Measurements from ENCODE around the gene SSTR3.
A peak's percentile ranks its signal among the peaks of the same experiment; 100 is the strongest.

SSTR3 gene

GRCh38 chr22:37218399-37218770 lies 6.1 kb upstream of the SSTR3 start:
- Histone ChIP-seq H3K14ac (ENCODE audit: low read length) (no peak overlapping the region), H4K12ac (ENCODE audit: low read depth, low read length) (no peak overlapping the region), H3K9me3 (ENCODE audit: insufficient read depth, low read depth, low read length) (peaks cover 5% of the 10 kb centered on the region), H2BK5ac (ENCODE audit: low read depth, low read length, poor library complexity) (no peak overlapping the region), H3K9ac (ENCODE audit: low read length) (peak overlapping the region; percentile 13), H3K36me3 (ENCODE audit: control insufficient read depth in 1 of 2, insufficient read depth in 2 of 2, low read length in 2 of 2) (no peaks in the 10 kb centered on the region), H3K79me1 (ENCODE audit: low read length) (no peaks in the 10 kb centered on the region), H3K4ac (ENCODE audit: low read depth, low read length) (no peak overlapping the region), H3K27me3 (ENCODE audit: insufficient read depth, low read length) (no peaks in the 10 kb centered on the region), H3K4me3 (ENCODE audit: low read depth, low read length) (no peak overlapping the region), H4K91ac (ENCODE audit: low read depth, low read length) (no peak overlapping the region), H3K4me2 (ENCODE audit: low read length) (no peak overlapping the region), H2BK12ac (ENCODE audit: low read length) (no peak overlapping the region), H3K4me1 (ENCODE audit: control insufficient read depth in 1 of 2, insufficient read depth in 2 of 2, low read length in 2 of 2) (no peaks in the 10 kb centered on the region), H4K8ac (ENCODE audit: low read depth, low read length) (no peak overlapping the region), H3K18ac (ENCODE audit: low read length) (no peak overlapping the region), H2AFZ (ENCODE audit: insufficient read depth, low read length, poor library complexity) (no peak overlapping the region), H3K27ac (ENCODE audit: low read depth, low read length) (no peak overlapping the region), H2AK5ac (ENCODE audit: low read length) (no peak overlapping the region), H2BK120ac (ENCODE audit: insufficient read depth, low read length, poor library complexity) (no peak overlapping the region), H3K23ac (ENCODE audit: low read length) (no peak overlapping the region), H3K79me2 (ENCODE audit: control insufficient read depth, insufficient read depth, low read length, poor library complexity) (no peaks in the 10 kb centered on the region)
- DNase-seq = no peak
- no CpG with 5 or more reads among the region's 6 CpGs for WGBS (ENCODE audit: extremely low coverage, insufficient coverage, insufficient read length)

- H2AK5ac ChIP-seq (ENCODE audit: low read length) = no peak overlapping the region
- no peak overlapping the region for H3K4ac ChIP-seq (ENCODE audit: low read depth, low read length)
- no peak overlapping the region for H4K91ac ChIP-seq (ENCODE audit: low read depth, low read length)
- no peak overlapping the region for H2BK12ac ChIP-seq (ENCODE audit: low read length)
- no peak overlapping the region for H2BK5ac ChIP-seq (ENCODE audit: low read depth, low read length, poor library complexity)
- no peaks in the 10 kb centered on the region for H3K4me1 ChIP-seq (ENCODE audit: control insufficient read depth in 1 of 2, insufficient read depth in 2 of 2, low read length in 2 of 2)
- no peak overlapping the region for H4K12ac ChIP-seq (ENCODE audit: low read depth, low read length)
- H2AFZ ChIP-seq (ENCODE audit: insufficient read depth, low read length, poor library complexity) = no peak overlapping the region
- WGBS (ENCODE audit: extremely low coverage, insufficient coverage, insufficient read length) = no CpG with 5 or more reads among the region's 9 CpGs
- no peaks in the 10 kb centered on the region for H3K36me3 ChIP-seq (ENCODE audit: control insufficient read depth in 1 of 2, insufficient read depth in 2 of 2, low read length in 2 of 2)
- no peak overlapping the region for H3K18ac ChIP-seq (ENCODE audit: low read length)
- H3K23ac ChIP-seq (ENCODE audit: low read length) = no peak overlapping the region
- peaks cover 4% of the 10 kb centered on the region for H3K9me3 ChIP-seq (ENCODE audit: insufficient read depth, low read depth, low read length)
- H3K9ac ChIP-seq (ENCODE audit: low read length) = no peak overlapping the region
- H3K4me3 ChIP-seq (ENCODE audit: low read depth, low read length) = no peak overlapping the region
- H3K4me2 ChIP-seq (ENCODE audit: low read length) = no peak overlapping the region
- H3K27me3 ChIP-seq (ENCODE audit: insufficient read depth, low read length) = no peaks in the 10 kb centered on the region
- H4K8ac ChIP-seq (ENCODE audit: low read depth, low read length) = no peak overlapping the region
- H3K27ac ChIP-seq (ENCODE audit: low read depth, low read length) = no peak overlapping the region
- DNase-seq = no peak
- no peaks in the 10 kb centered on the region for H3K79me2 ChIP-seq (ENCODE audit: control insufficient read depth, insufficient read depth, low read length, poor library complexity)
- no peak overlapping the region for H2BK120ac ChIP-seq (ENCODE audit: insufficient read depth, low read length, poor library complexity)
- H3K14ac ChIP-seq (ENCODE audit: low read length) = no peak overlapping the region
- H3K79me1 ChIP-seq (ENCODE audit: low read length) = no peaks in the 10 kb centered on the region
These were observed 3.6 kb upstream of the SSTR3 start for GRCh38 chr22:37215890-37216289.

DNA sequence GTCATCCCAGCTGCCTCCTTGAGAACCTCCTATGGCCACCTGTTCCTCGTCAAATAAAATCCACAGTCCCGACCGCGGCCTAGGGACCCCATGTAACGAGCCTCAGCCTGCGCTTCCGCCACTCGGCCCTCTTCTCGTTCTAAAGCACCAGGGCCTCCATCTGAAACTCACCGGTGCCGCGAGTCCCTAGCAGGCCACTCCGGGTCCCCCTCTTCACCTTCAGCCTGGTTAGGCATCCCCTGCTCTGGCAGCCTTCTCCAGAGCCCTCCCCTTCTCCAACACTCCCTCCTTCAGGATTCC lies 2.4 kb upstream of the SSTR3 start:
- Histone ChIP-seq H4K91ac (ENCODE audit: low read depth, low read length) (no peak overlapping the region), H3K9me3 (ENCODE audit: insufficient read depth, low read depth, low read length) (peaks cover 4% of the 10 kb centered on the region), H2BK120ac (ENCODE audit: insufficient read depth, low read length, poor library complexity) (no peak overlapping the region), H2BK5ac (ENCODE audit: low read depth, low read length, poor library complexity) (no peak overlapping the region), H3K27ac (ENCODE audit: low read depth, low read length) (no peak overlapping the region), H4K12ac (ENCODE audit: low read depth, low read length) (no peak overlapping the region), H3K9ac (ENCODE audit: low read length) (no peak overlapping the region), H2BK12ac (ENCODE audit: low read length) (no peak overlapping the region), H3K14ac (ENCODE audit: low read length) (no peak overlapping the region), H3K4me3 (ENCODE audit: low read depth, low read length) (no peak overlapping the region), H3K4me1 (ENCODE audit: control insufficient read depth in 1 of 2, insufficient read depth in 2 of 2, low read length in 2 of 2) (no peaks in the 10 kb centered on the region), H4K8ac (ENCODE audit: low read depth, low read length) (no peak overlapping the region), H3K27me3 (ENCODE audit: insufficient read depth, low read length) (no peaks in the 10 kb centered on the region), H3K4me2 (ENCODE audit: low read length) (no peak overlapping the region), H3K79me2 (ENCODE audit: control insufficient read depth, insufficient read depth, low read length, poor library complexity) (no peaks in the 10 kb centered on the region), H2AK5ac (ENCODE audit: low read length) (no peak overlapping the region), H3K4ac (ENCODE audit: low read depth, low read length) (no peak overlapping the region), H3K36me3 (ENCODE audit: control insufficient read depth in 1 of 2, insufficient read depth in 2 of 2, low read length in 2 of 2) (no peaks in the 10 kb centered on the region), H3K79me1 (ENCODE audit: low read length) (no peaks in the 10 kb centered on the region), H2AFZ (ENCODE audit: insufficient read depth, low read length, poor library complexity) (no peak overlapping the region), H3K18ac (ENCODE audit: low read length) (no peak overlapping the region), H3K23ac (ENCODE audit: low read length) (no peak overlapping the region)
- no peak for DNase-seq
- WGBS (ENCODE audit: extremely low coverage, insufficient coverage, insufficient read length) = no CpG with 5 or more reads among the region's 13 CpGs

- Histone ChIP-seq H3K36me3 (ENCODE audit: control insufficient read depth in 1 of 2, insufficient read depth in 2 of 2, low read length in 2 of 2) (no peaks in the 10 kb centered on the region), H3K9ac (ENCODE audit: low read length) (no peak overlapping the region), H3K4me1 (ENCODE audit: control insufficient read depth in 1 of 2, insufficient read depth in 2 of 2, low read length in 2 of 2) (no peaks in the 10 kb centered on the region), H3K27ac (ENCODE audit: low read depth, low read length) (no peak overlapping the region), H4K8ac (ENCODE audit: low read depth, low read length) (no peak overlapping the region), H2BK5ac (ENCODE audit: low read depth, low read length, poor library complexity) (no peak overlapping the region), H2BK12ac (ENCODE audit: low read length) (no peak overlapping the region), H3K4me2 (ENCODE audit: low read length) (no peak overlapping the region), H2BK120ac (ENCODE audit: insufficient read depth, low read length, poor library complexity) (no peak overlapping the region), H4K12ac (ENCODE audit: low read depth, low read length) (no peak overlapping the region), H3K79me2 (ENCODE audit: control insufficient read depth, insufficient read depth, low read length, poor library complexity) (no peaks in the 10 kb centered on the region), H3K14ac (ENCODE audit: low read length) (no peak overlapping the region), H4K91ac (ENCODE audit: low read depth, low read length) (no peak overlapping the region), H3K23ac (ENCODE audit: low read length) (no peak overlapping the region), H2AK5ac (ENCODE audit: low read length) (no peak overlapping the region), H2AFZ (ENCODE audit: insufficient read depth, low read length, poor library complexity) (no peak overlapping the region), H3K9me3 (ENCODE audit: insufficient read depth, low read depth, low read length) (peaks cover 4% of the 10 kb centered on the region), H3K4me3 (ENCODE audit: low read depth, low read length) (no peak overlapping the region), H3K79me1 (ENCODE audit: low read length) (no peaks in the 10 kb centered on the region), H3K18ac (ENCODE audit: low read length) (no peak overlapping the region), H3K27me3 (ENCODE audit: insufficient read depth, low read length) (no peaks in the 10 kb centered on the region), H3K4ac (ENCODE audit: low read depth, low read length) (no peak overlapping the region)
- no peak for DNase-seq
- no CpG with 5 or more reads among the region's 13 CpGs for WGBS (ENCODE audit: extremely low coverage, insufficient coverage, insufficient read length)
These were observed 1.9 kb upstream of the SSTR3 start for GRCh38 chr22:37213941-37214730.
